Measurements from ENCODE around the gene HRC.
"Not testable (repeated sequence)": the region's sequence is repeated elsewhere in the genome, so short reads cannot be mapped to it uniquely, and the experiment has no call there.

Gene HRC

GRCh38 chr19:49135686-49136085 lies 19.5 kb downstream of the HRC start:
- DNase-seq (ENCODE audit: low read depth), result no peak

- no peak for DNase-seq (ENCODE audit: low read depth)
These were observed 21.4 kb downstream of the HRC start for GRCh38 chr19:49133621-49134454.

GRCh38 chr19:49132974-49133609 lies 22.1 kb downstream of the HRC start:
- DNase-seq (ENCODE audit: low read depth), result no peak

- no peak for DNase-seq (ENCODE audit: low read depth)
These were observed 24.9 kb downstream of the HRC start for GRCh38 chr19:49130325-49130724.

GRCh38 chr19:49129238-49129583 lies 26.0 kb downstream of the HRC start:
- DNase-seq (ENCODE audit: low read depth), result no peak

GRCh38 chr19:49128545-49129237 lies 26.5 kb downstream of the HRC start:
- DNase-seq (ENCODE audit: low read depth), result no peak

- peak; percentile 82 for DNase-seq (ENCODE audit: low read depth)
These were observed 27.3 kb downstream of the HRC start for GRCh38 chr19:49127674-49128544.

GRCh38 chr19:49127225-49127624 lies 28.0 kb downstream of the HRC start:
- DNase-seq (ENCODE audit: low read depth), result not testable (repeated sequence)

GRCh38 chr19:49126575-49126974 lies 28.6 kb downstream of the HRC start:
- no peak for DNase-seq (ENCODE audit: low read depth)

- DNase-seq (ENCODE audit: low read depth), result no peak
These were observed 30.0 kb downstream of the HRC start for GRCh38 chr19:49125025-49125731.

- not testable (repeated sequence) for DNase-seq (ENCODE audit: low read depth)
These were observed 31.9 kb downstream of the HRC start for GRCh38 chr19:49123285-49123684.

- not testable (repeated sequence) for DNase-seq (ENCODE audit: low read depth)
These were observed 33.4 kb downstream of the HRC start for GRCh38 chr19:49121841-49122240.

GRCh38 chr19:49120868-49121267 lies 34.3 kb downstream of the HRC start:
- DNase-seq (ENCODE audit: low read depth), result no peak

- DNase-seq (ENCODE audit: low read depth), result no peak
These were observed 34.9 kb downstream of the HRC start for GRCh38 chr19:49120325-49120683.

GRCh38 chr19:49119411-49120324 lies 35.5 kb downstream of the HRC start, which contains the start of gene PPFIA3:
TSS of gene PPFIA3 (plus strand) at chr19:49119544. CDS start at chr19:49127874, 8,330 bp downstream.
- DNase-seq (ENCODE audit: low read depth), result no peak

GRCh38 chr19:49118565-49119410 lies 36.4 kb downstream of the HRC start, which contains the start of gene C19orf73:
TSS of gene C19orf73 (minus strand) at chr19:49119143. CDS start at chr19:49119022, 121 bp downstream.
- DNase-seq (ENCODE audit: low read depth), result peak; percentile 82

- DNase-seq (ENCODE audit: low read depth), result no peak
These were observed 37.3 kb downstream of the HRC start for GRCh38 chr19:49117677-49118564.

- no peak for DNase-seq (ENCODE audit: low read depth)
These were observed 38.7 kb downstream of the HRC start for GRCh38 chr19:49116544-49116943.
